HG02759 (cell line): ENCODE data around the gene KANSL1L.
A peak's percentile ranks its signal among the peaks of the same experiment; 100 is the strongest.
"Not testable (repeated sequence)": the region's sequence is repeated elsewhere in the genome, so short reads cannot be mapped to it uniquely, and the experiment has no call there.

Experiments
- ATAC-seq: cut with Tn5 transposase; IDR thresholded peaks from one replicate; pipeline ENCODE4 v1.9.1; 2021; ENCODE audit warnings: mild to moderate bottlenecking, moderate library complexity; ENCODE audit not compliant: unreplicated experiment

KANSL1L gene

DNA sequence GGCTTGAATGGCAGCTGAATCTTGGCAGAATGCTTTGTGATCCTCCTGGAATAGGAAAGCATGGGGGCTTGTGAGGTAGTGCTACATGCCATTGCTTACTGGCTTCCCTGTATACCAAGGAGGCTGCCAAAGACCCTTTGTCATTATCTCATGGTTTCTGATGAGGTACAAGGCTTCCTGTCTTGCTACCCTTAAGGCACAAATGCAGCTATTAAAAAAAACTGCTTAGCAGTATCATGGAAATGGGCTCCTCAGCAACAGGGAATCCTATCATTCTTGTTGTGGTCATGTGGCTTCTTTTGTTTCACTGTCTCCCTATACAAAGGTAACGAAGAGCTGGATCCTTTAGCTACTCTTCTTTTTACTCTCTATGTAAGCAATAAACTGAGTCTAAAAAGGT, 6.6 kb upstream of the KANSL1L start:
- ATAC-seq = no peak

DNA sequence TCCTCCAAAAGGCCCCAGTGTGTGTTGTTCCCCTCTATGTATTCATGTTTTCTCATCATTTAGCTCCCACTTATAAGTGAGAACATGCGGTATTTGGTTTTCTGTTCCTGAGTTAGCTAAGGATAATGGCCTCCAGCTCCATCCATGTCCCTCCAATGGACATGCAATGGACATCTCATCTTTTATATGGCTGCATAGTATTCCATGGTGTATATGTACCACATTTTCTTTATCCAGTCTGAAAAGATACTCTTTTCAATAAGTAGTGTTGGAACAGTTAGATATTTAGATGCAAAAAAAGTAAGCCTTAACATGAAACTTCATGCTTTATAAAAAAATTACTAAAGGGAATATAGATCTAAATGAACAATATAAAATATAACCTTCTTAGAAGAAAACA, 5.9 kb upstream of the KANSL1L start:
- not testable (repeated sequence) for ATAC-seq

DNA sequence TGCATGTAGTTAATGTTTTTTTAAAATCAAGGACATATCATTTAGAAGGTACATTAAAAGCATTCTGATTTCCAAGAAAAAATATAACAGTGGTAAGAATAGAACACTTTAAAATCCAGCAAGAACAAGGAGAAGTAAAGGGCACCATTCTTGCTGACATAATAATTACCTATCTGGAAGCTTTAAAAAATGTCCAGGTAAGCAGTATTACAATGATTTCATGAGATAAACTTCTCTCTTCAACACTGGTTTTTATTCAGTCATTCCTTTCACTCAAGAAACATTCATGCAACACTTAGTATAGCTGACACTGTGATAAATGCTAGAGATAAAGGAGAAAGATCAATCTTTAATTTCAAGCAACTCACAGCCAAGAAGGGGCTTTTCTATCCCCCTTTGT, 2.9 kb upstream of the KANSL1L start:
- ATAC-seq = no peak

DNA sequence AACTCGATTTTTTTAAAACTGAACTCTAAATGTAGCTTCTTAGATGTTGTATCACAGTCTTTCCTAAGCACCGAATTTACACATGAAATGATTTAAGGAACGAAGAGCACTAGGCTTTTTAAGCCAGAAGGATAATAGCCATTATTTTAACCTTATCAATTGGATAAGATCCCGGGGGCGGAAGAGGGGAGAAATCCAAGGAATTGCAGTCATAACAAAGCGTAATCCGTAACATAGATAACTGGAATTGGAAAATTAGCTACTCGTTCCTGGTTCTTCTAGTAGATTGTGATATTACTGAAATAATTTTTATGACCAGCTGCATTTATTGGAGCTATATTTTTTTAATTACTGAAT, 988 bp upstream of the KANSL1L start:
- ATAC-seq = no peak

DNA sequence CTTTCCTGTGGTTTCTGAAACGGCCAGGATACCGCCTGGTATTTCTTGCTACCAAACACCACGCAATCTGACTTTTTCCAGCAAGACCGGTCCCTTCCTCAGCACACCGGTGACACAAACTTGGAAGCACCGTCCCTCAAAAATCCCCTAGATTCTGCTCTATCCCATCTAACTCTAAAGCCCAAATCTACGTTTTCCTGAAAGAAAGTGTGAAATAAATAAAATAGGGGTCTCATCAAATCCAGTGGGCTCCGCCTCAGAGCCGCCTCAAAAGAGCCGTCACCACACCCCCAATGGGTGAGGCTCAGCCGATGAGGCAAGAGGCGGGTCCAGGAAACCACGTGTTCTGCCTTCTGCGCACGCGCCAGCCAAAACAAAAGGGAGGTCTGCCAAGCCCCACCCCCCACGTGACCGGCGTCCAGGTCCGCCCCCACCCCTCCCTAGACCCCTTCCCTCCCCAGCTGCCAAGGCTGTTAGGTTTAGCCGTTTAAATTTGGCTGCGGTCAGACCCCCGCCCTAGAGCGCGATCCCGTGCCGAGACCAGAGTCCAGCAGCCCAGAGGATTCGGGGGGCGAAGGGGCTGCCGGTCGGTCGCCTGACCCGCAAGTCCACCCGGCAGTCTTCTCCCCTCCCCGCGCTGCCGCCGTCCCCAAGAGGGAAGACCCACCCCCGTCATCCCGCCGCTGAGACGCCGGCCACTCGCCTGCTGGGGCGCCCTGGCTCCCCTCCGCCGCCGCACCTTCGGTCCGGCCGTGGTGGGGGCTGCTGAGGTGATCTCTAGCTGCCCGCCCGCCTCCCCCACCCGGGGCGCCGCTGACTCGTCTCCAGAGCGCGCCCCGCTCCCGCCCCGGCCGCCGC, 534 bp downstream of the KANSL1L start:
- ATAC-seq = peak; percentile 66

DNA sequence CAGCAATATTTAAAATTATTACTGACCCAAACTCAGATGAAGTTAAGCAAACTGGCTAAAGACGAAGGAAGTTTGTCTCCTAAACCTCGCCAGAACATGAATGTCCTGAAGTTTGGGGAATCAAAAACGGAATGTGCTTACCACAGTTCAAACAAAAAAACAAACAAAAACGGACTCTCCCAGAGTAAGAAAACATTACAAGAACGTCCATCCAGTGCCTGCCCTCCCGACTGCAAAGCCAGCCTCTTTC, 1.1 kb downstream of the KANSL1L start:
- ATAC-seq = no peak

DNA sequence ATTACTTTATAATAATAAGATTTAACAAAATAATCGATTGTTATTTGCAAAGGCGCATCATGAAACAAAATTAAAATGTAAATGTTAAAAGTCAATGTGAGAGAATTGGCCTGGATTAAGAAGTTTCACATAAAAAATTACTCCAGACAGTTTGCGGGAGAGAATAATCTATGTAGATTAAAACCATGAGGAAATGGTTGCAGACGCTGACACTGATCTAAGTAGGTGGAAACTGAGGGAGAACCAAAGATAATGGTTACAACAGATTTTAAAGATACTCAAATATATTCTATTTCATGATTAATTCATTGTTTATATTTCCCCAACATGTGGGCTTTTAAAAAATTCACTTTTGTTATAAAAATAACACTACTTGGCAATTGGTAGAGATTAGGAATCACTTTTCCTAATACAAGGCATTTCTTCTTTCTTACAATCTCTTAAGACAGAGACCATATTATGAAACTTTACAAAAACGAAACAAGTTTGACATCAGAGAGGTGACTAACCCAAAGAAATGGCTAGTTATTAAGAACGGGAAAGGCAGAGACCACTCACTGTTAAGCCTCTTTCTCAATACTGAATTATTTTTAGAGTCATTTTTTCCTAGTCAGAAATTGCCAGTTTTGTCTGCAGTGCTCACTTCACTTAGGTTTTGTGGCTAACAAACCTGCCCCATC, 1.6 kb downstream of the KANSL1L start:
- peak; percentile 25 for ATAC-seq

DNA sequence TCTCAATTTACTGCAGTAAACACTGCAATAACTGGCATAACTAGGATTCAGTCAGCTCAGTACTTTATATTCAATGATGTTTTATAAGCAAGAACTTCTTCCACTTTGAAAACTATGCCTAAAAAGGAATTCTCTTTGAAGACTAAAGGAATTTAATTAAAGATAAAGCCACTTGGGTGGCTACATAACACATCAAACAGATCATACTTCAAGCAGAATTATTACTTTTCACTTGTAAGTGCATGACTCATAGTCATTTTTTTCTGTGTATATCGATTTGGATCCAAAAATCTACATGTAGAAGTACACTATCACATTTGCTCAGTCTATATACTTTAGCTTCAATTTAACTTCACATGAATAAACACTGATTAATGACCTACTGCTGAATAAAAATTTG, 4.0 kb downstream of the KANSL1L start:
- ATAC-seq = no peak

DNA sequence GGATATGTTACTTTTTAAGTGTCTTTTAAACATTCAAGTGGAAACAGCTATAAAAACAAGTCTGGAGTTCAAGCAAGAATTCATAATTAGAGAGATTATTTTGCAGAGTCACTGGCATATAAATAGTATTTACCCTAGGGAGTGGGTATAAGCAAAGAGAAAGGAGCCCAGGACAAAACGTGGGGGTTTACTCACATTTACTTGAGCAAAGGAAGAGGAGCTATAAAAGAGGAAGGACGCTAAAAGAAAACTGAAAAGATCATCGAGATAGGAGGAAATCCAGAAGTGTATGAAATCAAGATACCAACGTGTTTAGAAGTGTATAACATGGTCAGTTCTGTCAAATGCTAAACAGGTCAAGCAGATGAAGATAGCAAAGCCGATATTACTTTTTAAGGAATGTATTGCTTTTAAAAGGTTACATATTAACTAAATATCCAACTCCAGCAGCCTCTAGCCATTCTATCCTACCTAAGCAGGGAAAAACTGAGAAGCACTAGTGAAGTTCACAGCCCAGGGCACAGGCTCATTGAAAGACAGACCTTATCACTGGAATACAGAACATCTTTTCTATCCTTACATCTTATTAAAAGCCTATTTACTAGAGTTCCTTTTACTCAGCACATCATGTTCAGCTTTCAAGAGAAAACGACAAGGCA, 8.6 kb downstream of the KANSL1L start:
- no peak for ATAC-seq

DNA sequence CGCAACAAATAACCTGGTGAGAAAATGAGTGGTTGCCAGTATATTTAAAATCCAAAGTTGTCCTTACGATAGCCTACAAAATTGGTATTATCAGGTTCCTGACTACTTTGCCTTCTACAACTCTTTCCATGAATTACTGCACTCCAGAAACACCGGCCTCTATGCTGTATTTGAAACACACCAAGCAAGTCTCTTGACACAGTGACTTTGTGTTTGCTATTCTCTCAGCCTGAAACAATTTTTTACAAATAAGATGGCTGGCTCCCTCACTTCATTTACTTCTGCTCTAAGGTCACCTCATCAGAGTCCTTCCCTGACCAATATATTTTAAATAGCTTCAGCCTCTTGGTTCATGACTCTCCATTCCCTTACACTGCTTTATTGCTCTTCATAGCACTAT, 12.2 kb downstream of the KANSL1L start:
- ATAC-seq = no peak

DNA sequence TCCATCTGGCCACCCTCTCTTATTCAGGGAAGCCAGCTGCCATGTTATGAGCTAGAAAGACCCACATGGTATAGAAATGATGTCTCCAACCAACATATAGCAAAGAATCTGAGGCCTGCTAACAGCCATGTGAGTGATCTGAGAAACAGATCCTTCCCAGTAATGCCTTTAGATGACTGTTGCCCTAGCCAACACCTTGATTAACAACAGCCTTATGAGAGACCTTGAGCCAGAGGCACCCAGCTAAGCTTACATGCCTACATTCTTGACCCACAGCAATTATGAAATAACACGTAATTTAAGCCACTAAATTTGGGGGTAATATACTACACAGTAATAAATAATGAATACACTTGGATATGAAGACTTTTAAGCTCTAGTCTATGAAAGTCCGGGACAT, 13.0 kb downstream of the KANSL1L start:
- no peak for ATAC-seq

DNA sequence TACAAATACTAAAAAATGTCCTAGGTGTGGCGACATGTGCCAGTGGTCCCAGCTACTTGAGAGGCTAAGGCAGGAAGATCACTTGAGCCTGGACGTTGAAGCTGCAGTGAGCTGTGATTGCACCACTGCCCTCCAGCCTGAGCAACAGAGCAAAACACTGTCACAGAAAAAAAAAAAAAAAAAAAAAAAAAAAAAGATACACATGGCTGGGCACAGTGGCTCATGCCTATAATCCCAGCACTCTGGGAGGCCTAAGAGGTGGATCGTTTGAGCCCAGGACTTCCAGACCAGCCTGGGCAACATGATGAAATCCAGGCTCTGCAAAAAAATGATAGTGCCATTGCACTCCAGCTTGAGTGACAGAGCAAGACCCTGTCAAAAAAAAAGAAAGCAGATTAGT, 13.7 kb downstream of the KANSL1L start:
- ATAC-seq = no peak

DNA sequence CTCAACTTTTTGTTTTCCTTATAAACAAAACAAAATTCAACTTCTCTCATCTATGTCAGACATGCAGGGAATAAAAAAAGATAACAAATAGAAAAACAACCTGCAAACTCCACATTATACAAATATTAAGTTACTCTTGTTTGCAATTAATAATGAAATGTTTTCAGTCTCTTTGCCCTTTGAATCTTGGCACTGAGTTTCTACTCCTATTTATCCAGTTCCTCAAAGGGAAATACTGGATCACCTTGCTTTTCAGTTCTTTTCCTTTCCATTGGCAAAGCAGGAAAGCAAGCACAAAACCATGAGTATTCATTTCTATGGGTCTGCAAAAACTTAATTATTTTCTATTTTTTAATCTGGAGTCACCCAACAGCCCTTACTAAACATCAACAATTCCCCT, 23.6 kb downstream of the KANSL1L start:
- no peak for ATAC-seq

DNA sequence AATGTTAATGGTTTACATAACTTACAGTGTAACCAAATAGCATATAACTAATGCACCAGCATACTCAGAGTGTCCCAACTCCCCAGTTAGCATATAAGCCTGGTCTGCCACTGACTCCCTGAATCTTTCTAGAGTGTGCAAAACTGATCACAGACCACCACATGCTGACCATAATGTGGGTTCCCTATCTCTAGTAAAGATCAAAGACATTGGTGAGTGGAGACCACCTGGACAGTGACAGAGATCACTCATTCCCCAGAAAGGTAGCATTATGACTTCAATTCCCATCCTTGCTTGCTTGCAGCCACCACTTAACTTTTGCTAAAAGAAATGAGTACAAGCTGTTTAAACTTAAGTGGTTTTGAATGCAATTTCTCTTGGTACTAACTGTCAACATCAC, 39.0 kb downstream of the KANSL1L start:
- no peak for ATAC-seq

DNA sequence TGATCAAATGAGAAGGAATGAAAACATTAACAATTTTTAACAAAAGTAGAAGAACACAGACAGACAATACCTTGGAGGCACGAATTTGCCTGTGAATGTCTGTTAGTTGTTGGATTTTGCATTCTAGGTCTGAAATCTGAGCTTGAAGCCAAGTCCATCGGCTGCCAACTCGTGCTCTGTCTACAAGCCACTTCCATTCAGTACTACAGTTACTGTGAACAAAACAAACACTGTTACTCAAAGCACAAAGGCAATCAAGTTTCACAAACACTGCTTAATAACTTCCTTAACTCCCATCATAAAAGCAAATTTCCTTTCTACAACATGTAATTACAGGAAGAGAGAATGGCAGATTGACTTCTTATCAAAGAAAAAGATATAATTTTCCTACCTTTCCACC, 42.2 kb downstream of the KANSL1L start:
- ATAC-seq = no peak

DNA sequence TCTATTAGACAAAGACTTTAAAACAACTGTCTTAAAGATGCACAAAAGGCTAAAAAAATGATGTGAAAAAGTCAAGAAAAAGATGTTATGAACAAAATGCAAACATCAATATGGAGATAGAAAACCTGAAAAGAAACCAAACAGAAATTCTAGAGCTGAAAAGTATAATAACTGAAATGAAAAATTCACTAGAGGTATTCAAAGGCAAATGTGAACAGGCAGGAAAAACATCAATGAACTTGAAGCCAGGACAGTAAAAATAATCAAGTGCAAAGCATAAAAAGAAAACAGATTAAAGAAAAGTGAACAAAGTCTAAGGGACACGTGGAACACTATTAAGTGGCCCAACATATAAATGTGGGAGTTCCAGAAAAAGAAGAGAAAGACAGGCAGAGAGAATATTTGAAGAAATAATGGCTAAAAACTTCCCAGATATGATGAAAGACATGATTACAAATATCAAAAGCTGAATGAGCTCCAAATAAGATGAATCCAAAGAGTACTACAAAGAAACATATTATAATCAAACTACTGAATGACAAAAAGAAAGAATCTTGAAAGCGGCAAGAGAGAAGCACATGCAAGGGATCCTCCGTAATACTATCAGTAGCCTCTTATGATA, 57.5 kb downstream of the KANSL1L start:
- ATAC-seq = no peak

DNA sequence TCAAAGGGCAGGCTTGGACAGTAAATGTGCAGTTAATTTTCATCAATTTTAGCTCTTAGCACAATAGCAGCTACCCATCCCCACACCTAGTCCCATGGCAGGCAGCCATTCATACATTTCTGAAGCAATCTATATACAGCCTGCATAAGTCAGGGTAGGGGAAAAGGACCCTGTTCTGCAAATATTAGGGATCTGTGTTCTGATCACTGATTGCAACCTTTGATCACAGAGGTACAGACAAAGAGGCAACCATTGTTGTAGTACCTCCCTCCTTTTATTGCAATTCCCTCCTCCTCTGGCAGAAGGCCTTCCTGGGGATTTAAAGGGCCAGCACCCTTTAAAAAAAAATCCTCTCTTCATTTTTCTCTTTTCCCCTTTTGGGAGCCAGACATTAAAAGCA, 58.3 kb downstream of the KANSL1L start:
- no peak for ATAC-seq

DNA sequence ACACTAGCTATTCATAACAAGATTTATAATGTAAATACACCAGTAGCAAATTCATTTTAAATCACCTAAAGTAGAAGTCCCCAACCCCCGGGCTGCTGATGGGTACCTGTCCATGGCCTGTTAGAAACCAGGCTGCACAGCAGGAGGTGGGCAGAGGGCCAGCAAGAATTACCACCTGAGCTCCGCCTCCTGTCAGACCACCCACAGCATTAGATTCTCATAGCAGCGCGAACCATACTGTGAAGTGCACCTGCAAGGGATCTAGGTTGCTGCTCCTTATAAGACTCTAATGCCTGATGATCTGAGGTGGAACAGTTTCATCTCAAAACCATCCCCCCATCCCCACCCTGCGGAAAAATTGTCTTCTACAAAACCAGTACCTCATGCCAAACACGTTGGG, 71.3 kb downstream of the KANSL1L start:
- ATAC-seq = no peak

DNA sequence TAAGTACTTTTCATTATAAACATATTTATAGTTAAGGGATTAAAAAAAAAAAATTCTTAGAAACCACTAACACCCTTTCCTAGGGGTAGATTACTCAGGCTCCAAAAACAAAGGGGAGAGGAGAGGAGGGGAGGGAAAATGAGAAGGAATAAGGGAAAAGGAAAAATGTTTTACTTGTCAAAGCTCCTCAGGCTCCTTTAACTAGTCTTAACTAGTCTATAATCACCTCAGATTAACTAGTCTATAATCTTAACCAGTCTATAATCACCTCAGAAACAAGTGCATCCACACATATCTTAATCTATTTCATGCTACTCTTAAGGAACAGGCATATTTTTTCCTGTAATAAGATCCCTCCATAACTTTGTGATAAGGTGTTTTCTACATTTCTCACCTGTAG, 76.4 kb downstream of the KANSL1L start:
- ATAC-seq = no peak

DNA sequence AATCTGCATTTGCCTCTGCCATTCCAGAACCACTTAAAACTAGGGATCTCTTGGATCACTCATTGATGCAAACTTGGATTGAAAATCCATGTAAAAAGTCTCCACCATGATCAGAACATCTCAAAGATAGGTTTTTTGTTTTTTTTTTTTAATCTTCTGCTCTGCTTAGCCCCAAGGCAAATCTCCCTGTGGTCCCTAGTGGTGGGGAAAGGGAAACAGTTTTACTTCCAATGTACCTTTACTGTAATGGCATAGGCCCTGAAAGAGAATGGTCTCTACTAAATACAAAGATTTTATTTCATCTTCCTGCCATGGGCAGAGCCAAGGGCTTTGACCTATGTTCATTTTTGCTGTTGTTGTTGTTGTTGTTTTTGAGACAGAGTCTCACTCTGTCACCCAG, 78.4 kb downstream of the KANSL1L start:
- ATAC-seq = no peak

DNA sequence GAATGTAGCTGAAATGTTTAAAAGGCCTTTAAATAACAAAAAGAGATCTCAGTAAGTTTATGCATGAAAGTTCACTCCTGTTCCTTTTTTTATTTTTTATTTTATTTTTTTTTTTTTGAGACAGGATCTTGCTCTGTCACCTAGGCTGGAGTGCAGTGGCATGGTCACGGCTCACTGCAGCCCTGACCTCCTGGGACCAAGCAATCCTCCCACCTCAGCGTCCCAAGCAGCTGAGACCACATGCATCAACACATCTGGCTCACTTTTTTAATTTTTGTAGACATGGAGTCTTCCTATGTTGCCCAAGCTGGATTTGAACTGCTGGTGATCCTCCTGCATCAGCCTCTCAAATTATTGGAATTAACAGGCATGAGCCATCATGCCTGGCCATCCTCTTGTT, 84.3 kb downstream of the KANSL1L start:
- ATAC-seq = peak; percentile 43

DNA sequence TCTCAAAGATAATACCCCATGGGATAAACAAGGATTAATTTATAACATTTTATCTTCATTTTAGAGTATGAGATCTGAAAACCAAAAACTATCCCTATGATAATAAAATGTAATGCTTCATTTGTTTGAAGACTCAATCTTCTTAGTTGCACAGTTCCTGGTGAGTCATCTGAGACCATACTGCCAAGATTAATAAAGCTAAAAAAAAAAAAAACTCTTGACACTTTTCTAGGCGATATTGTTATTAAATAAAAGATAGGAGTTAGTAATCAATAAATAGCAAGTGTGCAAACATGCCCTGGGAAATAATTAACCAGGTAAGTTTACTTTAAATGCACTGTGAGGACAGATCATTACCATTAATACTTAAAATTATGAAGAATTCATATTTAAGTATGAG, 84.9 kb downstream of the KANSL1L start:
- no peak for ATAC-seq
